GM12875 (cell line): ENCODE results near the gene ASMTL.

Source experiments
- H3K4me3 ChIP-seq: one replicate; pipeline ENCODE4 v1.5.1; 2011; ENCODE audit warnings: low read depth, low read length, control low read depth
- TF ChIP-seq, protein P1 (sequence below): IDR thresholded peaks from 2 replicates; pipeline ENCODE4 v1.5.1; 2011; ENCODE audit warnings: low read depth, mild to moderate bottlenecking, control low read depth, inconsistent platforms, low read length, moderate library complexity, borderline replicate concordance; ENCODE audit not compliant: insufficient read depth

Gene ASMTL

DNA sequence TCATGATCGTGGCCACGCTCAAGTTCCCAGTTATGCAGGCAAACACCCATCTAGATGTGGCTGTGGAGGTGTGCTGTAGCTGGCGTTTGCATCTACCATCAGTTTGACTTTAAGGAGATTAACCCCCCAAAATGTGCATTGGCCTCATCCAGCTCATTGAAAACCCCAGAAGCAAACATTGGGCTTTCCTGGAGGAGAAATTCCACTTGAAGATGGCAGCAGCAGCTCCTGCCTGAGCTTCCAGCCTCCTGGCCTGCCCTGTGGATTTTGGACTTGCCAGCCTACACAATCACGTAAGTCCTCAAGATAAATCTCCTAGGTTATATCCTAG lies 30.6 kb downstream of the ASMTL start:
- TF ChIP-seq, protein P1, sequence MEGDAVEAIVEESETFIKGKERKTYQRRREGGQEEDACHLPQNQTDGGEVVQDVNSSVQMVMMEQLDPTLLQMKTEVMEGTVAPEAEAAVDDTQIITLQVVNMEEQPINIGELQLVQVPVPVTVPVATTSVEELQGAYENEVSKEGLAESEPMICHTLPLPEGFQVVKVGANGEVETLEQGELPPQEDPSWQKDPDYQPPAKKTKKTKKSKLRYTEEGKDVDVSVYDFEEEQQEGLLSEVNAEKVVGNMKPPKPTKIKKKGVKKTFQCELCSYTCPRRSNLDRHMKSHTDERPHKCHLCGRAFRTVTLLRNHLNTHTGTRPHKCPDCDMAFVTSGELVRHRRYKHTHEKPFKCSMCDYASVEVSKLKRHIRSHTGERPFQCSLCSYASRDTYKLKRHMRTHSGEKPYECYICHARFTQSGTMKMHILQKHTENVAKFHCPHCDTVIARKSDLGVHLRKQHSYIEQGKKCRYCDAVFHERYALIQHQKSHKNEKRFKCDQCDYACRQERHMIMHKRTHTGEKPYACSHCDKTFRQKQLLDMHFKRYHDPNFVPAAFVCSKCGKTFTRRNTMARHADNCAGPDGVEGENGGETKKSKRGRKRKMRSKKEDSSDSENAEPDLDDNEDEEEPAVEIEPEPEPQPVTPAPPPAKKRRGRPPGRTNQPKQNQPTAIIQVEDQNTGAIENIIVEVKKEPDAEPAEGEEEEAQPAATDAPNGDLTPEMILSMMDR = no peak
- no peak overlapping the region for H3K4me3 ChIP-seq

DNA sequence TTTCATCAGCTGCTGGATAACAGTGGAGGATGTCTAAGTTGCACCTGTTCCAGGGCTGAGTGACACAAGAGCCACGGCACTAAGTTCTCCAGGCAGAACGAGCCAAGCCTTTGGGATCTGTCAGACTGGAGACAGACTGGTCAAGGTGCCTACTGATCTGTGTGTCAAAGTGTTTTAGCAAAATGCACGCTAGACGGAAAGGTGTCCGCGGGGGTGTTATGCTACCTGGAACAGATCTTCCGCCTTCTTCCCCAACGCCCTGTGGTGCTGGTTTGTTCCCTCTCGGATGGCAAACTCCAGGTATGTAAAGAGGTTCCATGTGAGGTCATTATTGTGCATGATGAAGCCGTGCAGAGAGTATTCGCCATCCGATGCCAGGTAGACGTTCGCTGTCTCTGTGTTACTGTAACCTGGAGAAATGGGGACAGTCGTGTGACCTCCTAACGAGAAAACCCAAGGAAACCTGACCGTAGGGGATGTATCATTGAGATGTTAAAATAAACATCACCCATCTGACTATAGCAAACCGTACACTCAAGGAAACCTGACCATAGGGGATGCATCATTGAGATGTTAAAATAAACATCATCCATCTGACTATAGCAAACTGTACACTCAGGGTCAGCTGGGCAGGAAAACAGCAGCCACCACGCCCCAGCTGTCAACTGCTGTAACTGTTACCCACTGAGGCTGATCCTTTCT lies 31.1 kb downstream of the ASMTL start:
- no peak overlapping the region for H3K4me3 ChIP-seq
- TF ChIP-seq, protein P1 = no peak

DNA sequence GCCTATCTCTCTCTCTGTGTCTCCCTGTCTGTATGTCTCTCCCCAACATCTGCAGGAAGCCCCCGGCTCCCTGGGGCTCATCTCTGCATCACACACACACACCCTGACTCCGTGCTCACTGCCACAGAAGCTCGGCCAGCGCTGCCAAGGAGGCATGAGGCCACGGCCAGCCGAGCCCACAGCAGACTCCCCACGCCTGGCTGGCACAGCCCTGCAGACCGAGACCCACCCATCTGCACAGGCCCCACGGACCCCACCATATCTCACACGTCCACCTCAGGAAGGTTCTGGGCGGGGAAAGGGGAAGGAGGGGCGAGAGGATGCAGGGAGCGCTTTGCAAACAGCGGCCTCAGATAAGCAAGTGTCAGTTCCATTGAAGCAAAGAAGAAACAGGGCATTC lies 32.3 kb downstream of the ASMTL start:
- TF ChIP-seq, protein P1 = no peak
- no peak overlapping the region for H3K4me3 ChIP-seq

DNA sequence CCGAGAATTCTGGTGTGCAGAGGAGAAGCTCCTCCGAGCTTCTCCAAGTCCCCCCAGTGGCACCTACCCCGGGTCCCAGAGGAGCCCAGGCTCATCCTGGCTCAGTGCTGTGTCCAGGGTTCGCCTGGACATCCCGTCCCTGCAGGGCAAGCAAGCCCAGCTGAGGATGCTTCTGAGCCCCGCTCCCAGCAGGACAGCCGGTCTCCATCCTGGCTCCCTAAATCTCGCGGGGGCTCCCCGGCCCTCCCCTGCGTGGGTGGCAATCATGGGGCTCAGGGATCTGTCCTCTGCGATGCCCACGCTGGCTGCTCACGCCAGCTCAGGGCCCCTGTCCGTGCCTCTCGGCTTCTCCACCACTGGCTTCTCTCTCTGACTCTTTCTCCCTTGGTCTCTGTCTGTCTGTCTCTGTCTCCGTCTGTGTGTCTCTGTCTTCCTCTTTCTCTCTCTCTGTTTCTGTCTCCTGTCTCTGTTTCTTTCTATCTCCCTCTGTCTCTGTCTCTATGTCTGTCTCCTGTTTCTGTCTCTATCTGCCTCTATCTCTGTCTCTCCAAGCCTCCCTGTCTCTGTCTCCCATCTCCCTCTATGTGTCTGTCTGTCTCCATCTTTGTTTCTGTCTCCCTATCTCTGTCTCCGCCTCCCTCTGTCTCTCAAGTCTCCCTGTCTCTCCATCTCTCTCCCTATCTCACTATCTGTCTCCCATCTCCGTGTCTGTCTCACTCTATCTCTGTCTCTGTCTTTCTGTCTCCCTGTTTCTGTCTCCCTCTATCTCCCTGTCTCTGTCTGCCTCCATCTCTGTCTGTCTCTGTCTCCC lies 33.0 kb downstream of the ASMTL start:
- H3K4me3 ChIP-seq = no peak overlapping the region
- TF ChIP-seq, protein P1 = no peak

- H3K4me3 ChIP-seq = no peak overlapping the region
- TF ChIP-seq, protein P1 = no peak
These were observed 33.7 kb downstream of the ASMTL start for GRCh38 chrX:1418901-1419544.

GRCh38 chrX:1417921-1418771 lies 34.6 kb downstream of the ASMTL start:
- H3K4me3 ChIP-seq = no peak overlapping the region
- TF ChIP-seq, protein P1 = no peak
